H54 (cell line): Measurements from ENCODE around the gene ALPG.
"Not testable (repeated sequence)": the region's sequence is repeated elsewhere in the genome, so short reads cannot be mapped to it uniquely, and the experiment has no call there.

ENCODE experiments used
- DNase-seq: peaks from one replicate; pipeline ENCODE4 v3.0.0; 2011; ENCODE audit warnings: low spot score, mixed read lengths; ENCODE audit not compliant: insufficient read length
- FAIRE-seq: peaks from 3 replicates; lab custom pipeline; 2011; peaks lifted over from hg19 to GRCh38; lab: Jason Lieb, UNC
- POLR2A ChIP-seq: IDR thresholded peaks from 2 replicates; pipeline ENCODE4 v1.6.1; 2011; ENCODE audit warnings: low read depth, mild to moderate bottlenecking, low read length

Gene ALPG

GRCh38 chr2:232369126-232369951, 37.3 kb upstream of the ALPG start:
- FAIRE-seq, result no peak
- DNase-seq, result no peak
- no peak for TF ChIP-seq POLR2A

GRCh38 chr2:232370007-232370406, 36.6 kb upstream of the ALPG start:
- FAIRE-seq, DNase-seq: not testable (repeated sequence)

DNA sequence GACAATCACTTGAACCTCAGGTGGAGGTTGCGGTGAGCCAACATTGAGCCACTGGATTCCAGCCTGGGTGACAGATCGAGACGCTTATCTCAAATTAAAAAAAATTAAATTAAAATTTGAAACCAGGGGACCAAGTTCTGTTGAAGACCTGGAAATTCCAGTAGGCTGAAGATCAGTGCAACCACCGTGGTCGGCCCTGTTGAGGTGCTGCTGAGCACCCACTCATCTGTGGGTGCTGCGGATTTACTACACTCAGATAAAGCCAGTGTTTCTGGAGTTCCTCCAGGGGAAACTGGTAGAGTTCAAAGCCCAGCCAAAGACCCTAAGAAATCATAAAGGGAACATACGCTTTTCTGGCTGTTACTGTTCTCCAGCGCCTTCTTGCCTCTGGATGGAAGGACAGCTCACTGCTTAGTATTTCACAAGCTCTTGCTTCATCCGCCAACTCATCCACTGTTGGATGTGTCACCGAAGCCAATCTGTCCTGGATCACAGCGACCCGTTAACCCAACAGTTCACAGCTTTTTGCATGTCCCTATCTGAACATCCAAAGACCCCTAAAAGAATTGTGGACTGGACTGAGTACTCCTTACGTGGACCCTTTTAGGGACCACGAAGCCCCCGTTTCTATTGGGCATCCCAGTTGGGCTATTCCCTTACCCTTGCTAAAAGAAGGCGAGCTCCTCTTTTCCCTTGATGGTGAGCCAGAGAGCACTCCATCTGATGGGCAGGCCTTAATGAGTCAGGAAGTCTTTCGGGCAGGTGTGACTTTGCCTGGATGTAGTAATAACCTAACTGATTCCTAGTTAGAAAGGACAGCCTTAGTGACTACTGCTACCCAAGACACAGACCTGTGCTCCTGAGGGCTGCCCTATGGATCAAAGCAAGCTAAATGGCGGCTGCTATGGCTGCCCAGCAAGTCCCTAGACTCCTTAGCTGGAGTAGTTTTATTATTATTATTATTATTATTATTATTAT, 34.1 kb upstream of the ALPG start:
- no peak for FAIRE-seq
- no peak for TF ChIP-seq POLR2A
- DNase-seq, result peak; percentile 73

DNA sequence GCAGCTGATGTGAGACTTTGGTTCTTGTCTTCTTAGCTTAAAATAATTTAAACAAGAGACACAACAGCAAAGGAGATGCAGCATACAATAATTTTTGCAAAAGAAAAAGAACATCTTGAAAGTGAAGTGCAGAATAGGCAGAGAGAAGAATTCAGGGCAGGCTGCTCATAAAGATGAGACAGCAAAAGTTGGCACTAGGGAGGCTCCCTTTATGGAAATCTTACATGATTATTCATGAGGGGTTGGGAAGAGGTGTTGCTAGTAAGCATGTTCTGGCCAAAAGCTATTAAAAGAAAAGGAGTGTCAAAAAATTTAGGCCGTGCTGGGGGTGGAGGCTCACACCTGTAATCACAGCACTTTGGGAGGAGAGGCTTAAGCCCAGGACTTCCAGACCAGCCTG, 32.3 kb upstream of the ALPG start:
- TF ChIP-seq POLR2A, result no peak
- DNase-seq (no peak), FAIRE-seq (no peak)

DNA sequence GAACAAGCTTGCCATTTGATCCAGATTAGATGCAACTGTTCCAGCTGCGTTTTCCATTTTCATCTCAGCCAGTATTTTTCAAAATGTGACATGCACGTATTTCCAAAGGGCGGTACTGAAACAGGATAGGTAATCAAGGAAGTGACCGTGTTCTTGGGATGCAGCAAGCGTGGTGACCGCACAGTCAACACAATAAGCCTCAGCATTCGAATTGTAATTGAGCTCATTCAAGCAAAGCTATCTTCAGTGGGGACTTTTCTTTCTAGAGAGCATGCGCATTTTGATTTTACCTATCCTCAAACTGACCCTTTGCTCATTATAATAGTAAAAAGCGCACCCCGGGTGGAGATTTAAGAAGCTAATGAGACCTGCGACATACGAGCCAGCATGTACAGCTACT, 31.5 kb upstream of the ALPG start:
- DNase-seq, result no peak

GRCh38 chr2:232376260-232376659, 30.4 kb upstream of the ALPG start:
- DNase-seq (no peak), FAIRE-seq (no peak)
- TF ChIP-seq POLR2A, result no peak

More for the DNA sequence above, 31.5 kb upstream of the ALPG start:
- no peak for FAIRE-seq
- TF ChIP-seq POLR2A, result no peak

- TF ChIP-seq POLR2A, result no peak
- FAIRE-seq (no peak), DNase-seq (no peak)
Measured at GRCh38 chr2:232376713-232377112, 29.9 kb upstream of the ALPG start.

GRCh38 chr2:232377319-232377718, 29.3 kb upstream of the ALPG start:
- DNase-seq (no peak), FAIRE-seq (no peak)
- no peak for TF ChIP-seq POLR2A

DNA sequence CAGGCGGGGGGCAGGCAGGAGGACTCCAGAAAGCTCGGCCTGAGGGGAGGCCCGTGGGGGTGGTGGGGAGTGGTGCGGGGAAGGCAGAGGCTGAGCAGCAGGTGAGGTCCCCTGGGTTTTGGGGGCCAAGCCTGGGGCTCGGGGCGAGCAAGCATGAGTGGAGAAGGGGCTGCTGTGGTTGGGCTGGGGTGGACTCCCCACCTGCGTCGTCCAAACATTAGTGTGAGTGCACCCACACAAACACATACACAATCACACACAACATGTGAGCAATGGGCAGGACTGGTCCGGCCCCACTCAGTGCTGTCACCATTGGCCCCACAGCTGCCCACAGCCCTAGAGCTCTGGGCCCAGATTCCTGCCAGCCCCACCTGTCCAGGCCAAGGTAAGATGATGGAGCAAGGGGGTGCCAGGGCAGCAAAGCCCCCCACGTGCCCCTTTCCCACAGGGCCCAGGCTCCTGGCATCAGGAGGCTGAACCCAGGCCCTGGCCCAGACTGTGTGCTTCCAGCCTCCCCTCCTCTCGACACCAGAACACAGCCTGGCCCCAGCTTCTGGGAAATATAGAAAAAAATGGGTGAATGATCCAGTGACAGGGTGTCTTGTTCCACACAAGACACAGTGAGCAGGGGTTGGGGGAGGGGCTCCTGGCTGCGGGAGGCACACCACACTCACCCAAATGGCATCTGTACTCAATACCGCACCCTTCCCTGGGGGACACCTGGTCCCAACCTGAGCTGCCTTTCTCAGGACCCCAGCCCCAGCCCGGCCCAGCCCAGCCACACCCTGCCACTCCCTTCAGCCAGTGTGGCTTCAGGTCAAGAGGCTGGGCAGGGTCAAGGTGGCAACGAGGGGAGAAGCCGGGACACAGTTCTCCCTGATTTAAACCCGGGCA, 28.6 kb upstream of the ALPG start:
- TF ChIP-seq POLR2A, result no peak
- no peak for DNase-seq
- no peak for FAIRE-seq

GRCh38 chr2:232378735-232379151, 27.9 kb upstream of the ALPG start, which contains the start of gene ALPP:
ALPP (plus strand) TSS chr2:232378751; CDS start chr2:232378803, 52 bp downstream.
- DNase-seq, FAIRE-seq: not testable (repeated sequence)

- DNase-seq, FAIRE-seq: not testable (repeated sequence)
Measured at GRCh38 chr2:232379610-232380590, 26.7 kb upstream of the ALPG start.

GRCh38 chr2:232381204-232382031, 25.2 kb upstream of the ALPG start:
- FAIRE-seq, DNase-seq: not testable (repeated sequence)
